ENCODE measurements around the gene SLC5A10.

DNA sequence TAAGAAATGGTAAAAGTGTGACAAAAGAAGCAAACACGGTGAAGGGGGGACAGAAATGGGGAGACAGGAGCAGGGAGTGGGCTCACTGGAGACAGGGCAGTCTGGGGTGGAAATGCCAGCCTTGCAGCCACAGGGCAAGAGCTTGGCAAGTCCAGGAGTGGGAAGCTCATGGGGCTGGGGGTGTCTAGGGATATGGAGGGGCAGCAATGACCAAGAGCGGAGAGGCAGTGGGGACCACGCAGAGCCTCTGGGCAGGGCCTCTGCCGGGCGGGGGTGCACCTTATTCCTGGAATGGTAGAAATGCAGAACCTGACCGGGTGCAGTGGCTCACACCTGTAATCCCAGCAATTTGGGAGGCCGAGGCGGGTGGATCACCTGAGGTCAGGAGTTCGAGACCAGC, 12.6 kb downstream of the SLC5A10 start:
- TF ChIP-seq CTCF (IDR thresholded peaks at IDR 0.05) (no peak), POLR2A (IDR thresholded peaks at IDR 0.05) (no peak)
